GM12878 (cell line): ENCODE data around the gene MOK. TPM values are rescaled to one million over a fixed set of nuclear protein-coding genes. Genes with fewer than 3 reads are reported as not detected.
"Not testable (repeated sequence)": the region's sequence is repeated elsewhere in the genome, so short reads cannot be mapped to it uniquely, and the experiment has no call there.

Experiments
- ATAC-seq: fragments of 200-7000 bp; cut with Tn5 transposase; 3 replicates; pipeline ENCODE4 v1.9.1; 2020; ENCODE audit warnings: mild to moderate bottlenecking, moderate library complexity
- BruUV-seq: library from RNA; stranded (reverse); fragments of 400-500 nt; replicated peaks from 2 replicates; lab custom pipeline; 2021; lab: Mats Ljungman, UMichigan
- CTCF ChIA-PET: fragments of 300-600 bp; sonication (Branson Sonifier 250); formaldehyde crosslinking; extraction: SDS; loops from one replicate; lab custom pipeline; 2021; ENCODE audit warnings: inconsistent platforms; lab: Yijun Ruan, JAX
- POLR2A ChIA-PET: fragments of 350-600 bp; formaldehyde crosslinking; extraction: SDS; loops from one replicate; lab custom pipeline; 2021; ENCODE audit warnings: inconsistent platforms; lab: Charles Lee
- RAD21 ChIA-PET: fragments of 300-600 bp; sonication (Branson Sonifier 250); formaldehyde crosslinking; loops from one replicate; lab custom pipeline; 2023; ENCODE audit warnings: antibody characterized with exemption; ENCODE audit not compliant: unreplicated experiment; lab: Charles Lee
- SMC1A ChIA-PET: fragments of 300-600 bp; sonication (Branson Sonifier 250); formaldehyde crosslinking; loops from one replicate; lab custom pipeline; 2023; ENCODE audit not compliant: unreplicated experiment, uncharacterized antibody; lab: Charles Lee
- DNase-seq: peaks from one replicate; pipeline ENCODE4 v3.0.0-alpha.2; 2011; ENCODE audit warnings: low read depth, low spot score
- FAIRE-seq: peaks from 3 replicates; lab custom pipeline; 2011; peaks lifted over from hg19 to GRCh38; lab: Jason Lieb, UNC
- H2AFZ ChIP-seq: 2 replicates; pipeline ENCODE4 v1.6.0; 2011; ENCODE audit warnings: low read depth, low read length, control low read depth; ENCODE audit not compliant: control insufficient read depth
- H3K27ac ChIP-seq: 2 replicates; pipeline ENCODE4 v1.5.1; 2011; ENCODE audit warnings: control low read depth; ENCODE audit not compliant: control insufficient read depth, insufficient read depth
- H3K27me3 ChIP-seq, 2 experiments: replicated peaks in 1 of 2; 2 replicates each; pipeline versions ENCODE4 v1.6.0 to v1.6.1; 2011; ENCODE audit warnings: low read length in 1 of 2; ENCODE audit not compliant: control insufficient read depth in 2 of 2, insufficient read depth in 2 of 2
- H3K36me3 ChIP-seq, 2 experiments: 2 replicates each; pipeline ENCODE4 v1.5.1; 2011; ENCODE audit warnings: low read length in 1 of 2; ENCODE audit not compliant: control insufficient read depth in 2 of 2, insufficient read depth in 2 of 2
- H3K4me1 ChIP-seq: 2 replicates; pipeline ENCODE4 v1.6.1; 2011; ENCODE audit warnings: mild to moderate bottlenecking, low read length, moderate library complexity, mixed read lengths; ENCODE audit not compliant: control insufficient read depth, insufficient read depth
- H3K4me2 ChIP-seq: 2 replicates; pipeline ENCODE4 v1.6.0; 2011; ENCODE audit warnings: control low read depth; ENCODE audit not compliant: control insufficient read depth, insufficient read depth
- H3K4me3 ChIP-seq: fragments of 200-600 bp; sonication (generic); 2 replicates; pipeline ENCODE4 v1.5.1; 2016
- H3K79me2 ChIP-seq: 2 replicates; pipeline ENCODE4 v1.6.0; 2011; ENCODE audit warnings: low read length; ENCODE audit not compliant: control insufficient read depth, insufficient read depth
- H3K9ac ChIP-seq: 2 replicates; pipeline ENCODE4 v1.8.0; 2011; ENCODE audit warnings: low read length, control low read depth, mixed read lengths; ENCODE audit not compliant: control insufficient read depth, insufficient read depth
- H3K9me3 ChIP-seq: replicated peaks from 3 replicates; pipeline ENCODE4 v1.5.1; 2011; ENCODE audit warnings: mild to moderate bottlenecking, low read length; ENCODE audit not compliant: control insufficient read depth, insufficient read depth
- H4K20me1 ChIP-seq: 2 replicates; pipeline ENCODE4 v1.6.0; 2011; ENCODE audit not compliant: control insufficient read depth, insufficient read depth
- EGR1 ChIP-seq, 2 experiments: IDR thresholded peaks; 1 replicate in 1 of 2; 2 replicates in 1 of 2; pipeline ENCODE4 v1.6.1; 2011 to 2012; ENCODE audit warnings: low read depth in 2 of 2, low read length in 2 of 2, borderline replicate concordance in 1 of 2, mild to moderate bottlenecking in 1 of 2, moderate library complexity in 1 of 2
- EP300 ChIP-seq, 2 experiments: fragments of 150-350 bp in 1 of 2; IDR thresholded peaks; 2 replicates each; pipeline ENCODE4 v1.6.1; 2011 to 2012; ENCODE audit warnings: low read depth in 2 of 2, low read length in 2 of 2, borderline replicate concordance in 1 of 2, improper control_type of control experiment in 1 of 2, inconsistent platforms in 1 of 2; ENCODE audit not compliant: control insufficient read depth in 1 of 2
- HDAC2 ChIP-seq: fragments of 200-600 bp; sonication (generic); IDR thresholded peaks from 2 replicates; pipeline ENCODE4 v1.6.1; 2017
- IKZF1 ChIP-seq: fragments of 450-650 bp; conservative IDR thresholded peaks from 2 replicates; pipeline ENCODE4 v1.6.1; 2017; ENCODE audit warnings: antibody characterized with exemption, mild to moderate bottlenecking
- IRF4 ChIP-seq: IDR thresholded peaks from 2 replicates; pipeline ENCODE4 v1.6.1; 2011; ENCODE audit warnings: low read depth, low read length
- KLF5 ChIP-seq: fragments of 450-650 bp; IDR thresholded peaks from 2 replicates; pipeline ENCODE4 v1.6.1; 2014; ENCODE audit warnings: mild to moderate bottlenecking; ENCODE audit not compliant: partially characterized antibody
- MTA2 ChIP-seq: fragments of 450-650 bp; IDR thresholded peaks from 2 replicates; pipeline ENCODE4 v1.6.1; 2016; ENCODE audit warnings: low read depth, mild to moderate bottlenecking, moderate library complexity
- NFYB ChIP-seq: IDR thresholded peaks from 2 replicates; pipeline ENCODE4 v1.6.1; 2011; ENCODE audit warnings: low read depth, mild to moderate bottlenecking, low read length, improper control_type of control experiment, moderate library complexity; ENCODE audit not compliant: insufficient read depth
- PAX5 ChIP-seq: IDR thresholded peaks from 2 replicates; pipeline ENCODE4 v1.6.1; 2011; ENCODE audit warnings: low read depth, low read length, borderline replicate concordance
- RAD51 ChIP-seq: fragments of 450-650 bp; IDR thresholded peaks from 2 replicates; pipeline ENCODE4 v1.6.1; 2016; ENCODE audit warnings: moderate library complexity, mild to moderate bottlenecking, inconsistent platforms
- TBL1XR1 ChIP-seq: IDR thresholded peaks from 2 replicates; pipeline ENCODE4 v1.6.1; 2012; ENCODE audit warnings: low read depth, low read length, improper control_type of control experiment
- ZNF622 ChIP-seq: fragments of 450-650 bp; IDR thresholded peaks from 2 replicates; pipeline ENCODE4 v1.6.1; 2017; ENCODE audit warnings: mild to moderate bottlenecking, inconsistent platforms
- ZSCAN29 ChIP-seq: fragments of 450-650 bp; IDR thresholded peaks from 2 replicates; pipeline ENCODE4 v1.6.1; 2017; ENCODE audit warnings: mild to moderate bottlenecking, moderate library complexity
- WGBS: methylation state at CpG from one replicate; pipeline ENCODE4 v1.1.6; 2016; ENCODE audit warnings: low lambda C conversion rate; ENCODE audit not compliant: insufficient replicate concordance, insufficient coverage; ENCODE audit errors: missing lambda C conversion rate; 5-methylcytosine and 5-hydroxymethylcytosine counted together
- in situ Hi-C: fragments of 300-500 bp; cut with MboI; formaldehyde crosslinking; loops from 9 replicates; pipeline ENCODE4 v1.14.3; 2018; ENCODE audit warnings: mixed read lengths
- intact Hi-C: fragments of 100-400 bp; cut with micrococcal nuclease; formaldehyde crosslinking; loops from one replicate; pipeline ENCODE4 v1.14.2; 2022; ENCODE audit not compliant: unreplicated experiment
- polyA plus RNA-seq, 11 experiments: library from polyadenylated mRNA; depleted of rRNA in 4 of 11; unstranded in 6 of 11; stranded (reverse) in 5 of 11; fragments of >200 nt; fragmentation: Nextera tagmentation in 4 of 11; fragmentation: Illumina TruSeq in 1 of 11; extraction: Ambion mirVana in 4 of 11; extraction: Trizol in 1 of 11; gene quantifications; 1 replicate in 1 of 11; 2 replicates in 10 of 11; pipeline versions ENCODE4 v1.2.1 to v1.2.3, GENCODE V29; 2011 to 2016; ENCODE audit warnings: inconsistent platforms in 2 of 11, missing spikeins in 2 of 11, low read depth in 1 of 11
- total RNA-seq, 4 experiments: library from RNA; depleted of rRNA in 3 of 4; stranded (reverse); fragments of >200 nt in 3 of 4; fragmentation: Illumina TruSeq in 1 of 4; extraction: Trizol in 1 of 4; gene quantifications; 2 replicates each; pipeline versions ENCODE4 v1.2.1 to v1.2.3, GENCODE V29; 2013 to 2021
- TF ChIP-seq, protein P1 (sequence below): fragments of 450-650 bp; IDR thresholded peaks from 2 replicates; pipeline ENCODE4 v1.6.1; 2016; ENCODE audit warnings: mild to moderate bottlenecking, moderate library complexity, borderline replicate concordance

Gene MOK
- total and polyA plus RNA-seq, 10 of the 15 experiments (the other 5 are each of a cell fraction or from before 2014, with no cell fraction given): 0.10 to 3.0 (median 1.4) TPM

GRCh38 chr14:102352213-102352612, 47.2 kb upstream of the MOK start:
- no peak for FAIRE-seq
- WGBS: 99% methylated on average over 4 of the region's 4 CpGs

GRCh38 chr14:102351593-102351992, 46.6 kb upstream of the MOK start:
- H3K27ac ChIP-seq, H3K4me1 ChIP-seq, H3K9me3 ChIP-seq, CTCF ChIA-PET, H3K4me2 ChIP-seq, H2AFZ ChIP-seq, BruUV-seq, in situ Hi-C loops, DNase-seq, SMC1A ChIA-PET, H3K9ac ChIP-seq, H4K20me1 ChIP-seq, intact Hi-C loops, ATAC-seq, H3K4me3 ChIP-seq, RAD21 ChIA-PET, H3K79me2 ChIP-seq, H3K27me3 ChIP-seq, FAIRE-seq: not testable (repeated sequence)
- whole genome bisulfite sequencing: 97% methylated on average over 9 of the region's 9 CpGs
- POLR2A ChIA-PET: interaction anchor here (0.6 kb wide), 1 partner anchor 123 kb away, joined by 3 read pairs; no protein-coding TSS in a partner anchor
- peaks cover 8 to 12% of the 10 kb centered on the region in 2 experiments for H3K36me3 ChIP-seq

More at GRCh38 chr14:102352213-102352612, 47.2 kb upstream of the MOK start:
- DNase-seq: no peak
- H2AFZ ChIP-seq: no peak overlapping the region
- ATAC-seq: no peak
- ChIA-PET CTCF (no interaction called here), SMC1A (no interaction called here), POLR2A (no interaction called here), RAD21 (no interaction called here)
- BruUV-seq: no TSS peak
- no peaks in the 10 kb centered on the region for H4K20me1 ChIP-seq
- no peaks in the 10 kb centered on the region for H3K9me3 ChIP-seq
- no peak overlapping the region for H3K9ac ChIP-seq
- H3K27ac ChIP-seq: no peak overlapping the region
- no peak overlapping the region for H3K4me2 ChIP-seq
- intact Hi-C loops: no loop called here
- TF ChIP-seq KLF5 (no peak), IKZF1 (no peak), NFYB (no peak), IRF4 (no peak), MTA2 (no peak), ZSCAN29 (no peak), RAD51 (no peak), EGR1 (IDR thresholded peaks at IDR 0.05; ENCODE audit: borderline replicate concordance in 1 of 2, low read depth in 2 of 2, low read length in 2 of 2) (no peak), PAX5 (no peak), ZNF622 (no peak), HDAC2 (no peak), TBL1XR1 (no peak), EP300 (IDR thresholded peaks at IDR 0.05; ENCODE audit: borderline replicate concordance in 1 of 2, control insufficient read depth in 1 of 2, low read depth in 2 of 2, low read length in 2 of 2) (no peak)
- TF ChIP-seq, protein P1, sequence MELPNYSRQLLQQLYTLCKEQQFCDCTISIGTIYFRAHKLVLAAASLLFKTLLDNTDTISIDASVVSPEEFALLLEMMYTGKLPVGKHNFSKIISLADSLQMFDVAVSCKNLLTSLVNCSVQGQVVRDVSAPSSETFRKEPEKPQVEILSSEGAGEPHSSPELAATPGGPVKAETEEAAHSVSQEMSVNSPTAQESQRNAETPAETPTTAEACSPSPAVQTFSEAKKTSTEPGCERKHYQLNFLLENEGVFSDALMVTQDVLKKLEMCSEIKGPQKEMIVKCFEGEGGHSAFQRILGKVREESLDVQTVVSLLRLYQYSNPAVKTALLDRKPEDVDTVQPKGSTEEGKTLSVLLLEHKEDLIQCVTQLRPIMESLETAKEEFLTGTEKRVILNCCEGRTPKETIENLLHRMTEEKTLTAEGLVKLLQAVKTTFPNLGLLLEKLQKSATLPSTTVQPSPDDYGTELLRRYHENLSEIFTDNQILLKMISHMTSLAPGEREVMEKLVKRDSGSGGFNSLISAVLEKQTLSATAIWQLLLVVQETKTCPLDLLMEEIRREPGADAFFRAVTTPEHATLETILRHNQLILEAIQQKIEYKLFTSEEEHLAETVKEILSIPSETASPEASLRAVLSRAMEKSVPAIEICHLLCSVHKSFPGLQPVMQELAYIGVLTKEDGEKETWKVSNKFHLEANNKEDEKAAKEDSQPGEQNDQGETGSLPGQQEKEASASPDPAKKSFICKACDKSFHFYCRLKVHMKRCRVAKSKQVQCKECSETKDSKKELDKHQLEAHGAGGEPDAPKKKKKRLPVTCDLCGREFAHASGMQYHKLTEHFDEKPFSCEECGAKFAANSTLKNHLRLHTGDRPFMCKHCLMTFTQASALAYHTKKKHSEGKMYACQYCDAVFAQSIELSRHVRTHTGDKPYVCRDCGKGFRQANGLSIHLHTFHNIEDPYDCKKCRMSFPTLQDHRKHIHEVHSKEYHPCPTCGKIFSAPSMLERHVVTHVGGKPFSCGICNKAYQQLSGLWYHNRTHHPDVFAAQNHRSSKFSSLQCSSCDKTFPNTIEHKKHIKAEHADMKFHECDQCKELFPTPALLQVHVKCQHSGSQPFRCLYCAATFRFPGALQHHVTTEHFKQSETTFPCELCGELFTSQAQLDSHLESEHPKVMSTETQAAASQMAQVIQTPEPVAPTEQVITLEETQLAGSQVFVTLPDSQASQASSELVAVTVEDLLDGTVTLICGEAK: no peak
- no peaks in the 10 kb centered on the region for H3K79me2 ChIP-seq
- no peak overlapping the region for H3K4me3 ChIP-seq
- in situ Hi-C loops: no loop called here
- peaks cover 8 to 12% of the 10 kb centered on the region in 2 experiments for H3K36me3 ChIP-seq
- no peaks in the 10 kb centered on the region; the same call in 1 of the 2 replicates for H3K4me1 ChIP-seq
- H3K27me3 ChIP-seq: no peaks in the 10 kb centered on the region
